ENCODE results near the gene CDH4. TPM values are rescaled to one million over a fixed set of nuclear protein-coding genes. Genes with fewer than 3 reads are reported as not detected.

CDH4 gene
- total and polyA plus RNA-seq, 2 donors (not counting 1 experiment from before 2014, with no cell fraction given) = not detected

- no peaks in the 10 kb centered on the region for H3K27me3 ChIP-seq (replicated peaks in 1 of 4; ENCODE audit: control extremely low read depth in 1 of 4, control insufficient read depth in 3 of 4, insufficient read depth in 4 of 4, low read length in 3 of 4)
- ATAC-seq (ENCODE audit: low read depth) = no peak
- ChIA-PET POLR2A (no interaction called here), CTCF (no interaction called here)
- Mint-ChIP-seq H3K27me3 (no peaks in the 10 kb centered on the region), H3K4me3 (no peak overlapping the region), H3K4me1 (no peaks in the 10 kb centered on the region), H3K9me3 (ENCODE audit: insufficient read depth) (no peaks in the 10 kb centered on the region), H3K27ac (no peak overlapping the region)
- no peaks in the 10 kb centered on the region for H3K79me2 ChIP-seq (ENCODE audit: control insufficient read depth, insufficient read depth, low read length)
- no peak overlapping the region for H3K27ac ChIP-seq (ENCODE audit: low read length in 2 of 2)
- no peaks in the 10 kb centered on the region for H3K36me3 ChIP-seq (replicated peaks in 1 of 2; ENCODE audit: control extremely low read depth in 1 of 2, control insufficient read depth in 1 of 2, extremely low read depth in 1 of 2, insufficient read depth in 2 of 2, low read length in 1 of 2)
- no peaks in the 10 kb centered on the region for H4K20me1 ChIP-seq (ENCODE audit: control insufficient read depth, insufficient read depth, low read length, poor library complexity, severe bottlenecking)
- intact Hi-C loops (cut with micrococcal nuclease) = no loop called here
- no peak for DNase-seq
- no peak overlapping the region for H3K9ac ChIP-seq (ENCODE audit: low read length)
- no peaks in the 10 kb centered on the region for H3K4me1 ChIP-seq (ENCODE audit: control insufficient read depth in 2 of 2, insufficient read depth in 2 of 2, low read length in 2 of 2)
- TF ChIP-seq EZH2 (IDR thresholded peaks at IDR 0.05; ENCODE audit: borderline replicate concordance, insufficient read depth, low read depth, low read length, poor library complexity, severe bottlenecking) (no peak), CTCF (IDR thresholded peaks at IDR 0.05) (no peak)
- no peak overlapping the region for H3K4me2 ChIP-seq (replicated peaks; ENCODE audit: low read depth, low read length, poor library complexity, severe bottlenecking)
- no peaks in the 10 kb centered on the region for H3K9me3 ChIP-seq (ENCODE audit: control extremely low read depth in 1 of 3, control insufficient read depth in 2 of 3, insufficient read depth in 1 of 3, low read length in 2 of 3)
- WGBS (ENCODE audit: insufficient coverage) = 89% methylated on average over 27 of the region's 27 CpGs
- no peak overlapping the region for H3K4me3 ChIP-seq (ENCODE audit: control extremely low read depth in 1 of 5, extremely low read depth in 1 of 5, insufficient read depth in 1 of 5, low read depth in 2 of 5, low read length in 4 of 5)
- no peak overlapping the region for H2AFZ ChIP-seq (ENCODE audit: insufficient read depth, low read depth, low read length, poor library complexity, severe bottlenecking)
These were observed 687.0 kb downstream of the CDH4 start for GRCh38 chr20:61938839-61939690.

GRCh38 chr20:61939691-61940360 lies 687.8 kb downstream of the CDH4 start:
- POLR2A ChIA-PET = no interaction called here

More at GRCh38 chr20:61939691-61940360, 687.8 kb downstream of the CDH4 start:
- H4K20me1 ChIP-seq (ENCODE audit: control insufficient read depth, insufficient read depth, low read length, poor library complexity, severe bottlenecking) = no peaks in the 10 kb centered on the region
- no peak overlapping the region for H3K4me3 Mint-ChIP-seq
- H3K79me2 ChIP-seq (ENCODE audit: control insufficient read depth, insufficient read depth, low read length) = no peaks in the 10 kb centered on the region
- no peaks in the 10 kb centered on the region for H3K4me1 ChIP-seq (ENCODE audit: control insufficient read depth in 2 of 2, insufficient read depth in 2 of 2, low read length in 2 of 2)
- H3K4me2 ChIP-seq (replicated peaks; ENCODE audit: low read depth, low read length, poor library complexity, severe bottlenecking) = no peak overlapping the region
- no peak overlapping the region for H2AFZ ChIP-seq (ENCODE audit: insufficient read depth, low read depth, low read length, poor library complexity, severe bottlenecking)
- H3K9me3 Mint-ChIP-seq (ENCODE audit: insufficient read depth) = no peaks in the 10 kb centered on the region
- DNase-seq (no peak), ATAC-seq (ENCODE audit: low read depth) (no peak)
- H3K27me3 ChIP-seq (replicated peaks in 1 of 4; ENCODE audit: control extremely low read depth in 1 of 4, control insufficient read depth in 3 of 4, insufficient read depth in 4 of 4, low read length in 3 of 4) = no peaks in the 10 kb centered on the region
- no peak overlapping the region for H3K4me3 ChIP-seq (ENCODE audit: control extremely low read depth in 1 of 5, extremely low read depth in 1 of 5, insufficient read depth in 1 of 5, low read depth in 2 of 5, low read length in 4 of 5)
- no peak for TF ChIP-seq EZH2 (IDR thresholded peaks at IDR 0.05; ENCODE audit: borderline replicate concordance, insufficient read depth, low read depth, low read length, poor library complexity, severe bottlenecking)
- TF ChIP-seq CTCF (IDR thresholded peaks at IDR 0.05) = no peak
- no peaks in the 10 kb centered on the region for H3K27me3 Mint-ChIP-seq
- H3K27ac ChIP-seq (ENCODE audit: low read length in 2 of 2) = no peak overlapping the region
- no peak overlapping the region for H3K27ac Mint-ChIP-seq
- no peak overlapping the region for H3K9ac ChIP-seq (ENCODE audit: low read length)
- H3K4me1 Mint-ChIP-seq = no peaks in the 10 kb centered on the region
- H3K9me3 ChIP-seq (ENCODE audit: control extremely low read depth in 1 of 3, control insufficient read depth in 2 of 3, insufficient read depth in 1 of 3, low read length in 2 of 3) = no peaks in the 10 kb centered on the region
- no peaks in the 10 kb centered on the region for H3K36me3 ChIP-seq (replicated peaks in 1 of 2; ENCODE audit: control extremely low read depth in 1 of 2, control insufficient read depth in 1 of 2, extremely low read depth in 1 of 2, insufficient read depth in 2 of 2, low read length in 1 of 2)
- WGBS (ENCODE audit: insufficient coverage) = 83% methylated on average over 11 of the region's 13 CpGs
- intact Hi-C loops (cut with micrococcal nuclease) = no loop called here
- CTCF ChIA-PET = no interaction called here

All from B cell (primary cell).